ENCODE data around the gene AFF3. TPM values are rescaled to one million over a fixed set of nuclear protein-coding genes. Genes with fewer than 3 reads are reported as not detected.

Gene AFF3
- total RNA-seq, 1 experiment from 2014 or later = not detected

DNA sequence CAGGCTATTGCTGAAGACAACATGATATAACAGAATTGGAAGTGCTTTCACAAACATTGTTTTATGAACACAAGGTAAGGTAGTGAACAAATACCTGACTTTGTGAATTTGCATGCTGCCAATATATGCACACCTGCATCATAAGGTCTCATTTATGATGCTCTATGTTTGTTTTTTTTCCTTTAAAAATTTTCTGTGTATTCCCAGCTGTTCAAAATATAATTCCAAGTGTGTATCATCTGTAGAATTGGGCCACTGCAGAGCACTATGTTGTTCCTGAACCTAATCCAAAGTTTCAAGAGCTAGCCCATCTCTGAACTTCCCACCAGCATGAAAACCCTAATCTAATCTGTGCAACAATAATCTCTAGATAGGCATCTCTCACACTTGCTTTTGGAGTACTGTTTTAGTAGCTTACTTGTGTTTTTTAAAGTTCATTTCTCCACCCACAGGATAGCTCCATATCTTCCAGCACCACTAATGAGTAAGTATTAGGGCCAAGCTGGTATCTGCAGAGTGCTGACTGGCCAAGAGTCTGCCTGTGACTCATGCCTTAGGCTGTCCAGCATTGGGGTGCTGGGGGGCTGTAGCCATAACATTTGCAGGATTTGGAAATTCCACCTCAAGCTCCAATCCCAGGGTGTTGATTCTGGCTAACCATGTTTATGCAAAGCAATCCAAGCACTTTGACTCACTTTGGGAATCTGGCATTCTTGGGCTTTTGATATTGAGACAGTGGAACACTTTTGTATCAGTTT, 444.4 kb downstream of the AFF3 start:
- no peak overlapping the region for H3K4me3 Mint-ChIP-seq (ENCODE audit: low read depth, unreplicated experiment)
- CTCF ChIA-PET = interaction anchor here (0.6 kb wide), 1 partner anchor 32 kb away, joined by 7 read pairs; no protein-coding TSS in a partner anchor
- no peak overlapping the region for H3K27ac Mint-ChIP-seq (ENCODE audit: unreplicated experiment)
- H3K36me3 Mint-ChIP-seq (ENCODE audit: insufficient read depth, unreplicated experiment) = no peaks in the 10 kb centered on the region
- H3K4me1 Mint-ChIP-seq (ENCODE audit: low read depth, unreplicated experiment) = no peaks in the 10 kb centered on the region
- TF ChIP-seq, protein P1, sequence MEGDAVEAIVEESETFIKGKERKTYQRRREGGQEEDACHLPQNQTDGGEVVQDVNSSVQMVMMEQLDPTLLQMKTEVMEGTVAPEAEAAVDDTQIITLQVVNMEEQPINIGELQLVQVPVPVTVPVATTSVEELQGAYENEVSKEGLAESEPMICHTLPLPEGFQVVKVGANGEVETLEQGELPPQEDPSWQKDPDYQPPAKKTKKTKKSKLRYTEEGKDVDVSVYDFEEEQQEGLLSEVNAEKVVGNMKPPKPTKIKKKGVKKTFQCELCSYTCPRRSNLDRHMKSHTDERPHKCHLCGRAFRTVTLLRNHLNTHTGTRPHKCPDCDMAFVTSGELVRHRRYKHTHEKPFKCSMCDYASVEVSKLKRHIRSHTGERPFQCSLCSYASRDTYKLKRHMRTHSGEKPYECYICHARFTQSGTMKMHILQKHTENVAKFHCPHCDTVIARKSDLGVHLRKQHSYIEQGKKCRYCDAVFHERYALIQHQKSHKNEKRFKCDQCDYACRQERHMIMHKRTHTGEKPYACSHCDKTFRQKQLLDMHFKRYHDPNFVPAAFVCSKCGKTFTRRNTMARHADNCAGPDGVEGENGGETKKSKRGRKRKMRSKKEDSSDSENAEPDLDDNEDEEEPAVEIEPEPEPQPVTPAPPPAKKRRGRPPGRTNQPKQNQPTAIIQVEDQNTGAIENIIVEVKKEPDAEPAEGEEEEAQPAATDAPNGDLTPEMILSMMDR (IDR thresholded peaks at IDR 0.05; ENCODE audit: unreplicated experiment) = no peak
- H3K27me3 Mint-ChIP-seq (ENCODE audit: unreplicated experiment) = peaks cover 18% of the 10 kb centered on the region
- H3K9me3 Mint-ChIP-seq (ENCODE audit: low read depth, unreplicated experiment) = no peaks in the 10 kb centered on the region
- no TSS peak for BruUV-seq (replicated peaks)
- intact Hi-C loops (cut with micrococcal nuclease; ENCODE audit: unreplicated experiment) = loop anchor here (10.0 kb wide), 1 partner anchor 143 kb away; no protein-coding TSS in a partner anchor
- no peak for DNase-seq

DNA sequence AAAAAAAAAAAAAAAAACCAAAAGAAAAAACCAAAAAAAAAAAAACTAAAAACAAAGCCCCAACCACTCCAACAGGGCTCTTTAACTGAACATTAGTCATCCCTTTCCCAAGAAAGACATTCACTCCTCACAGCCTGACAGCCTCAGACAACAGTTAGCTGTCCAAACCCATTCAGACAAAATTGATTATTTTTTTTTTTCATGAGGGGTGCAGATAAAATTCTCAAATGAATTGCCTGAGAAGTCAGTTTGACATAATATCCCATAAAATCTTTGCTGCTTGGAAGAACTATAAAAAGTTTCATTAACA, 446.5 kb downstream of the AFF3 start:
- Mint-ChIP-seq H3K36me3 (ENCODE audit: insufficient read depth, unreplicated experiment) (no peaks in the 10 kb centered on the region), H3K27ac (ENCODE audit: unreplicated experiment) (no peak overlapping the region), H3K27me3 (ENCODE audit: unreplicated experiment) (peaks cover 18% of the 10 kb centered on the region), H3K9me3 (ENCODE audit: low read depth, unreplicated experiment) (no peaks in the 10 kb centered on the region), H3K4me1 (ENCODE audit: low read depth, unreplicated experiment) (no peaks in the 10 kb centered on the region), H3K4me3 (ENCODE audit: low read depth, unreplicated experiment) (no peak overlapping the region)
- intact Hi-C loops (cut with micrococcal nuclease; ENCODE audit: unreplicated experiment) = loop anchor here (10.0 kb wide), 1 partner anchor 141 kb away; no protein-coding TSS in a partner anchor
- CTCF ChIA-PET = interaction anchor here (0.6 kb wide), 1 partner anchor 186 kb away, joined by 4 read pairs; no protein-coding TSS in a partner anchor
- TF ChIP-seq, protein P1 (IDR thresholded peaks at IDR 0.05; ENCODE audit: unreplicated experiment) = no peak
- BruUV-seq (replicated peaks) = no TSS peak
- DNase-seq = no peak

DNA sequence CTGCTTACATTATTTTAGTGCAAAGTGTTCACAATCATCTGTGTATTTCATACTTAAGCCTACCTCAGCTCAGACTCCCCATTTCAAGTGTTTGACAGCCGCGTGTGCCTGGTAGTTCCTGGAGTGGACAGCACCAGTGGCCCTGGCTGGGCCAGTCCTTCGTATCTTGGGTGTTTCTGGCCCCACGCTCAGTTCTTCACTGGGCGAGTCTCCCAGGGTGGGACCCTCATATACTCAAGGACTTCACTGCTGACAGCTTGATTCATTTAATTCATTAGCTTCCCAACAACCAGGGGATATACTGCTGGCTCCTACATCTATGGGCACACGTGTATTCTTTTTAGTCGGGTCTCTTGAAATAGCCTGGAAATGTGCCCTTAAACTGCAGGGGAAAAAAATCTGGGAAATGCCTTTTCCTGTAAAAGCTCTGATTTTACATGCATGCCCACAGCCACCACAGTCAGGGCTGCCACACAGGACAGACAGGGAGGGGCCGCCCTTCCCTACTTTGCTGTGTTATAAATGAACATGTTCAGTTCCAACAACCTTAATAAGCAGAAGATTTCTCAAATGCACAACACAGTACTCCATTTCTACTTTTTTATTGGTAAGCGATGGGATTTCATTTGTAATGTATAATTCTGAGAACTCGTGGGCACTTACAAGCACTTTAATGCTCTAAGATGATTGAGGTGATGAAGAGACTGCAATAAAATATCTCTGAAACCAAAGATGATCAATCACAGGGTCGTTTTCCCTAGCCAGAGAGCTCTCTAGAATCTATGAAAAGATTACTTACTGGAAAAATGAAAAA, 447.1 kb downstream of the AFF3 start:
- no peaks in the 10 kb centered on the region for H3K4me1 Mint-ChIP-seq (ENCODE audit: low read depth, unreplicated experiment)
- BruUV-seq (replicated peaks) = no TSS peak
- TF ChIP-seq, protein P1 (IDR thresholded peaks at IDR 0.05; ENCODE audit: unreplicated experiment) = no peak
- DNase-seq = no peak
- no peak overlapping the region for H3K27ac Mint-ChIP-seq (ENCODE audit: unreplicated experiment)
- H3K36me3 Mint-ChIP-seq (ENCODE audit: insufficient read depth, unreplicated experiment) = no peaks in the 10 kb centered on the region
- H3K4me3 Mint-ChIP-seq (ENCODE audit: low read depth, unreplicated experiment) = no peak overlapping the region
- peaks cover 18% of the 10 kb centered on the region for H3K27me3 Mint-ChIP-seq (ENCODE audit: unreplicated experiment)
- no peaks in the 10 kb centered on the region for H3K9me3 Mint-ChIP-seq (ENCODE audit: low read depth, unreplicated experiment)
- intact Hi-C loops (cut with micrococcal nuclease; ENCODE audit: unreplicated experiment) = loop anchor here (10.0 kb wide), 1 partner anchor 141 kb away; no protein-coding TSS in a partner anchor
- CTCF ChIA-PET = interaction anchor here (0.6 kb wide), 1 partner anchor 185 kb away, joined by 4 read pairs; no protein-coding TSS in a partner anchor

GRCh38 chr2:99694331-99694730, 448.1 kb downstream of the AFF3 start:
- no peak overlapping the region for H3K4me3 Mint-ChIP-seq (ENCODE audit: low read depth, unreplicated experiment)
- CTCF ChIA-PET = no interaction called here
- TF ChIP-seq, protein P1 (IDR thresholded peaks at IDR 0.05; ENCODE audit: unreplicated experiment) = no peak
- no peak overlapping the region for H3K27ac Mint-ChIP-seq (ENCODE audit: unreplicated experiment)
- H3K27me3 Mint-ChIP-seq (ENCODE audit: unreplicated experiment) = peaks cover 24% of the 10 kb centered on the region
- intact Hi-C loops (cut with micrococcal nuclease; ENCODE audit: unreplicated experiment) = loop anchor here (10.0 kb wide), 1 partner anchor 140 kb away; no protein-coding TSS in a partner anchor
- BruUV-seq (replicated peaks) = no TSS peak
- H3K4me1 Mint-ChIP-seq (ENCODE audit: low read depth, unreplicated experiment) = no peaks in the 10 kb centered on the region
- DNase-seq = no peak
- H3K9me3 Mint-ChIP-seq (ENCODE audit: low read depth, unreplicated experiment) = no peaks in the 10 kb centered on the region
- H3K36me3 Mint-ChIP-seq (ENCODE audit: insufficient read depth, unreplicated experiment) = no peaks in the 10 kb centered on the region

All from Calu3 (cell line).